ENCODE results near the gene ZNF664. TPM values are rescaled to one million over a fixed set of nuclear protein-coding genes. Genes with fewer than 3 reads are reported as not detected.

The ZNF664 gene
- total and polyA plus RNA-seq, 2 donors (not counting 1 experiment from before 2014, with no cell fraction given) = 14.3 to 47.1 TPM

DNA sequence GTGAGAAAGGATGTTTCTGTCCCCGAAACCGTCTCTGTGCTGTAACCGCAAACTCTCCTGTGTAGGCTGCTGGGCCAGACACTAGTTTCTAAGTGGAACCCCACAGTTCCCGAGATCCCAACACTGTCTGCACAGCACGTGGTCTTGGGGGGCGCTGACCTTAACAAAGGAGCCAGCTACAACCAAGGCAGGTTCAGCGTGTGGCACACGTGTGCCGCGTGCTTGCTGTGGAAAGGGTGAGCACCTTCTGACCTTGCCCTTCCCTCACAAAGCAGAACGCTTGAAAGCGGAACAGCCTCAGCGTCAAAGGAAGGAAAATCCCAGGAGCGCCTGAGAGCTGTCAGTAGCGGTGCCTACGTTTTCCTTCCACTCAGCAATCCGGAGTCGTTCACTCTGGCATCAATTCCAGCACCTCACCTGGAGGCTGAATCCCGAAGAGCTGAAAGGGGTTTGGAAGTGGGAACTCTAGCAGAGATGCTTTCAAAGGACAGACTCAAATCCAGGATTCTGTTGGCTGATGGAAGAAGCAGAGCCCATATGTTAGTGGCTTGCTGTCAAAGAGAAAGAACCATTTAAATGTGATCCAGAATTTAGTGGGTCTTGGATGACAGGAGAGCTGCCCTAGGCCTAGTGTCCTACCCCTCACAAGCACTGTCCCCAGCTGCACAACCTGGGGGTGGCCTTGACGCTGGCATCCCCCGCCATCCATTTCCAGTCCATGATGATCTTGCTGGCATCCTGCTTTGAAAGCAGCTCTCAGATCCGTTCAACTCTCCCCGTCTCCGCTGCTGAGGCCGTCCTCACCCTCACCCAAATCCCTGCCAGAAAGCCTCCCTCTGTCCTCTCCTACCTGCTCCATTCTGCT, 27.5 kb upstream of the ZNF664 start:
- ChIA-PET CTCF (no interaction called here), POLR2A (no interaction called here)
- Histone ChIP-seq H3K4me3 (ENCODE audit: control extremely low read depth in 1 of 5, extremely low read depth in 1 of 5, insufficient read depth in 1 of 5, low read depth in 2 of 5, low read length in 4 of 5) (no peak overlapping the region), H2AFZ (ENCODE audit: insufficient read depth, low read depth, low read length, poor library complexity, severe bottlenecking) (no peak overlapping the region), H3K27ac (ENCODE audit: low read length in 2 of 2) (no peak overlapping the region), H3K27me3 (replicated peaks in 1 of 4; ENCODE audit: control extremely low read depth in 1 of 4, control insufficient read depth in 3 of 4, insufficient read depth in 4 of 4, low read length in 3 of 4) (no peaks in the 10 kb centered on the region), H3K9me3 (ENCODE audit: control extremely low read depth in 1 of 3, control insufficient read depth in 2 of 3, insufficient read depth in 1 of 3, low read length in 2 of 3) (peaks cover 0 to 12% (median 2%) of the 10 kb centered on the region in 3 donors), H3K4me2 (replicated peaks; ENCODE audit: low read depth, low read length, poor library complexity, severe bottlenecking) (no peak overlapping the region), H3K79me2 (ENCODE audit: control insufficient read depth, insufficient read depth, low read length) (peaks cover 2% of the 10 kb centered on the region), H3K9ac (ENCODE audit: low read length) (no peak overlapping the region), H4K20me1 (ENCODE audit: control insufficient read depth, insufficient read depth, low read length, poor library complexity, severe bottlenecking) (peaks cover 6% of the 10 kb centered on the region), H3K36me3 (replicated peaks in 1 of 2; ENCODE audit: control extremely low read depth in 1 of 2, control insufficient read depth in 1 of 2, extremely low read depth in 1 of 2, insufficient read depth in 2 of 2, low read length in 1 of 2) (peaks cover 7 to 37% of the 10 kb centered on the region in 2 experiments), H3K4me1 (ENCODE audit: control insufficient read depth in 2 of 2, insufficient read depth in 2 of 2, low read length in 2 of 2) (no peaks in the 10 kb centered on the region)
- Mint-ChIP-seq H3K4me3 (no peak overlapping the region), H3K27me3 (no peaks in the 10 kb centered on the region), H3K9me3 (ENCODE audit: insufficient read depth) (peaks cover 2% of the 10 kb centered on the region), H3K4me1 (no peaks in the 10 kb centered on the region), H3K27ac (no peak overlapping the region)
- 90% methylated on average over 22 of the region's 25 CpGs for WGBS (ENCODE audit: insufficient coverage)
- no peak for ATAC-seq (ENCODE audit: low read depth)
- no peak for DNase-seq
- TF ChIP-seq, protein P1, sequence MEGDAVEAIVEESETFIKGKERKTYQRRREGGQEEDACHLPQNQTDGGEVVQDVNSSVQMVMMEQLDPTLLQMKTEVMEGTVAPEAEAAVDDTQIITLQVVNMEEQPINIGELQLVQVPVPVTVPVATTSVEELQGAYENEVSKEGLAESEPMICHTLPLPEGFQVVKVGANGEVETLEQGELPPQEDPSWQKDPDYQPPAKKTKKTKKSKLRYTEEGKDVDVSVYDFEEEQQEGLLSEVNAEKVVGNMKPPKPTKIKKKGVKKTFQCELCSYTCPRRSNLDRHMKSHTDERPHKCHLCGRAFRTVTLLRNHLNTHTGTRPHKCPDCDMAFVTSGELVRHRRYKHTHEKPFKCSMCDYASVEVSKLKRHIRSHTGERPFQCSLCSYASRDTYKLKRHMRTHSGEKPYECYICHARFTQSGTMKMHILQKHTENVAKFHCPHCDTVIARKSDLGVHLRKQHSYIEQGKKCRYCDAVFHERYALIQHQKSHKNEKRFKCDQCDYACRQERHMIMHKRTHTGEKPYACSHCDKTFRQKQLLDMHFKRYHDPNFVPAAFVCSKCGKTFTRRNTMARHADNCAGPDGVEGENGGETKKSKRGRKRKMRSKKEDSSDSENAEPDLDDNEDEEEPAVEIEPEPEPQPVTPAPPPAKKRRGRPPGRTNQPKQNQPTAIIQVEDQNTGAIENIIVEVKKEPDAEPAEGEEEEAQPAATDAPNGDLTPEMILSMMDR (IDR thresholded peaks at IDR 0.05) = no peak
- no peak for TF ChIP-seq EZH2 (IDR thresholded peaks at IDR 0.05; ENCODE audit: borderline replicate concordance, insufficient read depth, low read depth, low read length, poor library complexity, severe bottlenecking)
- intact Hi-C loops (cut with micrococcal nuclease) = no loop called here

DNA sequence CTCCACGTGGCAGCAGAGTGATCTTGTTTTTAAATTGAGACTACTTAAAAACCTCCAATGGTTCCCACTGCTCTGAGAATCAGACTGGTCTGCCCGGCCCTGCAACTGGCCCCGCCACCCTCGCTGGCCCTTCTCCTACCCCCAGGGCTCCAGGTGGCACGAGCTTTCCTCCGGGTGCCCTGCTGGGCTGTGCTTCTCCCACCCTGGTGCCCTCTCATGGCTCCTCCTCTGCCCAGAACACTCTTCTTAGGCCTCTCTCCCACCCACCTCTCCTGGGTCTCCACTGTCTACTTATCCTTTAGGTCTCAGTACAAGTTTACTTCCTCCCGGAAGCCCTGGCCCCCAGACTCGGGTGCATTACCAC, 26.9 kb upstream of the ZNF664 start:
- peaks cover 2% of the 10 kb centered on the region for H3K9me3 Mint-ChIP-seq (ENCODE audit: insufficient read depth)
- H3K27me3 Mint-ChIP-seq = no peaks in the 10 kb centered on the region
- peaks cover 6% of the 10 kb centered on the region for H4K20me1 ChIP-seq (ENCODE audit: control insufficient read depth, insufficient read depth, low read length, poor library complexity, severe bottlenecking)
- H3K27ac Mint-ChIP-seq = no peak overlapping the region
- POLR2A ChIA-PET = no interaction called here
- no peaks in the 10 kb centered on the region for H3K4me1 ChIP-seq (ENCODE audit: control insufficient read depth in 2 of 2, insufficient read depth in 2 of 2, low read length in 2 of 2)
- H2AFZ ChIP-seq (ENCODE audit: insufficient read depth, low read depth, low read length, poor library complexity, severe bottlenecking) = no peak overlapping the region
- no peak overlapping the region for H3K4me2 ChIP-seq (replicated peaks; ENCODE audit: low read depth, low read length, poor library complexity, severe bottlenecking)
- TF ChIP-seq EZH2 (IDR thresholded peaks at IDR 0.05; ENCODE audit: borderline replicate concordance, insufficient read depth, low read depth, low read length, poor library complexity, severe bottlenecking) = no peak
- TF ChIP-seq, protein P1 (IDR thresholded peaks at IDR 0.05) = no peak
- peaks cover 7 to 37% of the 10 kb centered on the region in 2 experiments for H3K36me3 ChIP-seq (replicated peaks in 1 of 2; ENCODE audit: control extremely low read depth in 1 of 2, control insufficient read depth in 1 of 2, extremely low read depth in 1 of 2, insufficient read depth in 2 of 2, low read length in 1 of 2)
- no peak overlapping the region for H3K4me3 Mint-ChIP-seq
- H3K4me1 Mint-ChIP-seq = no peaks in the 10 kb centered on the region
- no peak overlapping the region for H3K27ac ChIP-seq (ENCODE audit: low read length in 2 of 2)
- peaks cover 0 to 12% (median 2%) of the 10 kb centered on the region in 3 donors for H3K9me3 ChIP-seq (ENCODE audit: control extremely low read depth in 1 of 3, control insufficient read depth in 2 of 3, insufficient read depth in 1 of 3, low read length in 2 of 3)
- no peak overlapping the region for H3K9ac ChIP-seq (ENCODE audit: low read length)
- no peak for DNase-seq
- no peaks in the 10 kb centered on the region for H3K27me3 ChIP-seq (replicated peaks in 1 of 4; ENCODE audit: control extremely low read depth in 1 of 4, control insufficient read depth in 3 of 4, insufficient read depth in 4 of 4, low read length in 3 of 4)
- peaks cover 8% of the 10 kb centered on the region for H3K79me2 ChIP-seq (ENCODE audit: control insufficient read depth, insufficient read depth, low read length)
- 78% methylated on average over 7 of the region's 8 CpGs for WGBS (ENCODE audit: insufficient coverage)
- intact Hi-C loops (cut with micrococcal nuclease) = no loop called here
- ATAC-seq (ENCODE audit: low read depth) = no peak
- H3K4me3 ChIP-seq (ENCODE audit: control extremely low read depth in 1 of 5, extremely low read depth in 1 of 5, insufficient read depth in 1 of 5, low read depth in 2 of 5, low read length in 4 of 5) = no peak overlapping the region
- CTCF ChIA-PET = no interaction called here
